Stimulated activated CD8-positive, alpha-beta memory T cell treated with anti-CD3 and anti-CD28 coated beads, Interleukin-15, amount 100 ng/mL, for 4 hours (primary cell): Measurements from ENCODE around the gene GPRASP1.
"Not testable (repeated sequence)": the region's sequence is repeated elsewhere in the genome, so short reads cannot be mapped to it uniquely, and the experiment has no call there.

Experiments used
- DNase-seq, 2 donors: peaks; one replicate each; pipeline ENCODE4 v3.0.0-alpha.2; 2020; ENCODE audit warnings: low read depth in 2 of 2

GPRASP1 gene

GRCh38 chrX:102651242-102652011 lies at the start of gene GPRASP1:
TSS of gene GPRASP1 (plus strand) at chrX:102651483. CDS start at chrX:102653914, 2,431 bp downstream.
- DNase-seq = peak in 1 of 2 donors; percentile 15

GRCh38 chrX:102604327-102604726 lies 47.0 kb upstream of the GPRASP1 start:
- DNase-seq = no peak

- DNase-seq = no peak
Measured at GRCh38 chrX:102606115-102606514, 45.2 kb upstream of the GPRASP1 start.

GRCh38 chrX:102610905-102611304 lies 40.4 kb upstream of the GPRASP1 start:
- DNase-seq = no peak

GRCh38 chrX:102624105-102624504 lies 27.2 kb upstream of the GPRASP1 start:
- DNase-seq = no peak

- no peak for DNase-seq
Measured at GRCh38 chrX:102627640-102628039, 23.6 kb upstream of the GPRASP1 start.

DNA sequence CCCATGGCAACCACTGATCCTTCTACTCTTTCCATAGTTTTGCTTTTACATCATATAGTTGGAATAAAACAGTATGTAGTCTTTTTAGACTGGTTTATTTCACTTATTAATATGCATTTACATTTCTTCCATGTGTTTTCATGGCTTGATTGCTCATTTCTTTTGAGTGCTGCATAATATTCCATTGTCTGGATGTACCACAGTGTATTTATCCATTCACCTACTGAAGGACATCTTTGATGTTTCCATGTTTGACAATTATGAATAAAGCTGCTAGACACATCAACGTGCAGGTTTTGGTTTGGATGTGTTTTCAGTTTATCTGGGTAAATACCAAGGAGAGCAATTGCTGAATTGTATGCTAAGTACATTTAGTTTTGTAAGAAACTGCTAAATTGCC lies 13.7 kb upstream of the GPRASP1 start:
- no peak for DNase-seq

- DNase-seq = no peak
Measured at GRCh38 chrX:102650903-102651241, 411 bp upstream of the GPRASP1 start.

GRCh38 chrX:102652031-102652688 lies 877 bp downstream of the GPRASP1 start:
- DNase-seq = peak in 1 of 2 donors; percentile 25

GRCh38 chrX:102654696-102655095 lies 3.4 kb downstream of the GPRASP1 start:
- DNase-seq = no peak

- no peak for DNase-seq
Measured at GRCh38 chrX:102658556-102658955, 7.3 kb downstream of the GPRASP1 start.

DNA sequence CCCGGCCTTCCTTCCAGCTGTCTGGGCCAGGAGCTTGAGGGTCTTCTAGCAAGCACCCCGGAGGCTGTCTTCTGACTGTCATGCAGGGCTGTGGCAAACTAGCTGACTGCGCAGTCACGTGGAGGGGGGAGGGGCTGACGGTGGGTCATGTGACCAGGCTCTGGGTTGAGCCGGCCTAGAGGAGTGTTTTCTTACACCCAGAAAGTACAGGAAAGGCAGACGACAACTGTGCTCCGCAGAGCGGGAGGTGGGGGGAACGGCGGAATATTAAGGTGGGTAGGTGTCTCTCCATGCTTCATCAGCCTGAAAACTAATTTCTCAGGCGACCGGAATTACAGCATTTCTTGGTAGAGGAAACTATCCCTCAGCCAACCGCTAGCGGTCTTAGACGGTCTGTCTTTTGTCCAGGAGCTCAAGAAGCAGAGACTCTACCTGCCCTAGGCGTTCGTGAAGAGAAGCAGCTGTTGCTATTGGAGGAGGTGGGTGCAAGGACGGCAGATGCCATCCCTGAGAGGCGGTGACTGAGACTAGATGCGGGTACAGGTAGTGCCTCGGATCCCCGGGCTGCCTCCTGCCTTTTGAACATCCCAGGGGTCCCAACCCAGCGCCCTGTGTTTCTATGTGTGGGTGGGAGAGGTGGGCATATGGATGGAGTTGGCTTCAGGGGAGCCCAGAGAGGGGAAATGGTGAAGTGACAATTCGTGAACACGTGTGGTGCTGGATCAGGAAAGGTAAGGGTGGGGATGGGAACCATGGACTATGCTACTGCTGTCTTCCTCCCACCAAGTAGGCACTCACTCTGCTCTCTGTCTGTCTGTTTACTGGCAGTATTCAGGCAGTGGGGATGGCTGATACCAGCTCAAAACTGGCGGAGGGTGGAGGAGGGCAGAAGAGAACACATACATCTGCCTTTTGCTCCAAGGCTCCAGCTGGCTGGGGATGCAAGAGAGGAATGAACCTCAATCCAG lies 8.8 kb downstream of the GPRASP1 start:
- peak; percentile 53 to 65 for DNase-seq

GRCh38 chrX:102663820-102664219 lies 12.5 kb downstream of the GPRASP1 start:
- not testable (repeated sequence) for DNase-seq

DNA sequence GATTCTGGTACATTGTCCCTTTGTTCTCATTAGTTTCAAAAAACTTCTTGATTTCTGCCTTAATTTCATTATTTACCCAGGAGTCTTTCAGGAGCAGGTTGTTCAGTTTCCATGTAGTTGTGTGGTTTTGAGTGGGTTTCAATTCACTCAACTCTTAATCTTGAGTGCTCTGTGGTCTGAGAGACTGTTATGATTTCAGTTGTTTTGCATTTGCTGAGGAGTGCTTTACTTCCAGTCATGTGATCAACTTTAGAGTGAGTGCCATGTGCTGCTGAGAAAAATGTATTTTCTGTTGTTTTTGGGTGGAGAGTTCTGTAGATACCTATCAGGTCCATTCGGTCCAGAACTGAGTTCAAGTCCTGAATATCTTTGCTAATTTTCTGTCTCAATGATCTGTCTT lies 15.8 kb downstream of the GPRASP1 start:
- not testable (repeated sequence) for DNase-seq

DNA sequence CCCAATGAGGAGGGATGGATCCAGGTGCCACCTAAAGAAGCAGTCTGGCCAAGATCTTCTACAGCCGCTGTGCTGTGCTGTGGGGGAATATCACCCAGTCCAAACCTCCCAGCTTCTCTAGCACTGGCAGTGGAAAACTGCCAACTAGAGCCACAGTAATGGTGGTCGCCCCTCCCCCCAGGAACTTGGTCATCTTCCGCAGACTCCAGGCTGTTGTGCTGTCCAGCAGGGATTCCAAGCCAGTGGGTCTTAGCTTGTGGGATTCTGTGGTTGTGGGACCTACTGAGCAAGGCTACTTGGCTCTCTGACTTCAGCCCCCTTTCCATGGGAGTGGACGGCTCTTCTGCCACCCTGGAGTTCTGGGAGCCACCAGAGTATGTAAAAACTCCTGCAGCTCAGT lies 18.2 kb downstream of the GPRASP1 start:
- DNase-seq = no peak

- DNase-seq = no peak
Measured at GRCh38 chrX:102672856-102673255, 21.6 kb downstream of the GPRASP1 start.

- DNase-seq = not testable (repeated sequence)
Measured at GRCh38 chrX:102677479-102677878, 26.2 kb downstream of the GPRASP1 start.

DNA sequence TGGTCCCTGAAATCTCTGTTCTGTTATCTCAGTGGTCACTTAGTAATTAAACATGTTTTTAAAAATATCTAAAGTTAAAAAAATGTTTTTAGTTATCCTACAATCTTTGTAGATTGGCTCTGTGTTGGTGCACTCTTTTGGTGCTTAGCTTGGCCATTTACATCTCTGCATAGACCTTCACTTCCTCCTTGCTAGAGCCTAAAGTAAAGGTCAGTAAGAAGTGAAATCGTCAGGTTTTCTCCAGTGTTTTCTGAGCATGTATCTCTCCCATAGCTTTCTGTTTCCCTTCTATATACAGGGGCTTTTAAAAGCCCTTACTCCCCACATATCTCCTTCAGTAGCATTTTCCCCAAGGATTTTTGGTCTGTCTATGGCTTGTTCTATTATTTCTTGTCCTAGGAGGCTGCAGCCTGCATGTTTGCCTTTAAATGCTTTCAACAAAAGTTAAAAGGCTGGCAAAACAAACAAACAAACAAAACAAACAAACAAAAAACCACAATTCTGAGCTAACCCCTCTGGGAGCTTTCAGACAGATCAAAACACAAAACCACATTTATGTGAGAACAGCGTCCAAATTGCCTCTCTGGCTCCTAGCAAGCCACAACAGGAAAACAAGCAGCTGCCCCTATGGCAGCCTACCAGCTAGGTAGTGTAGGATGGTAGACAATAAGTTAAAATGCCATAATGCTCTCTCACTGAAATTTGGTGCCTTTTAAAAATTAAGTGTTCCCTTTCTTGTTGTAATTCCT lies 33.7 kb downstream of the GPRASP1 start:
- DNase-seq = no peak

DNA sequence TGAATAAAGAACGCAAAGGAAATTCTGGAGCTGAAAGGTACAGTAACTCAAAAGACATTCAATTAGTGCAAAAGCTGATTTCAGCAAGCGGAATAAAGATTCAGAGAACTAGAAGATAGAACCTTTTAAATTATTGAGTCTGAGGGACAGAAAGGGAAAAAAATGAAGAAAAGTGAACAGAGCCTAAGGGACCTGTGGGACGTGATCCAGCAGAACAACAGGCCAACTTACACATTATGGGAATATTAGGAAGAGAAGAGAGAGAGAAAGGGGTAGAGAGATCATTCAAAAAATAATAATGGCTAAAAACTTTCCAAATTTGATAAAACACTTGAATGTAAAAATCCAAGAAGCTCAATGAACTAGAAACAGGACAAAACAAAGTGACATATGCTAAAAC lies 43.5 kb downstream of the GPRASP1 start:
- DNase-seq = no peak

GRCh38 chrX:102696306-102696705 lies 45.0 kb downstream of the GPRASP1 start:
- DNase-seq = no peak

DNA sequence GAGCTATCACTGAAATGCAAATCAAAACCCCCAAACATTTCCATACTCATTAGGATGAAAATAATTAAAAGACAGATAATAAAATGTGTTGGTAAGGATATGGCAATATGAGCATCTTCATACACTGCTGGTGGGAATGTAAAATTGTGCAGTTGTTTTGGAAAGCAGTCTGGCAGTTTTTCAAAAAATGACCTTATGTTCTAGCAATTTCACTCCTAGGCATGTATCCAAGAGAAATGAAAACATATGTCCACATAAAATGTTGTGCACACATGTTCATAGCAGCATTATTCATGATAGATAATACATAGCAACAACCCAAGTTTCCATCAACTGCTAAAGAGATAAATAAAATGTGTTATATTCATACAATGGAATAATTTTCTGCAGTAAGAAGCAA lies 46.2 kb downstream of the GPRASP1 start:
- no peak for DNase-seq
